Endometrium (tissue), 2 donors: ENCODE measurements around the gene NOM1.
A peak's percentile ranks its signal among the peaks of the same experiment; 100 is the strongest.
"Not testable (repeated sequence)": the region's sequence is repeated elsewhere in the genome, so short reads cannot be mapped to it uniquely, and the experiment has no call there.

ENCODE experiments used
- FAIRE-seq: peaks from 2 replicates; lab custom pipeline; 2012; peaks lifted over from hg19 to GRCh38; lab: Jason Lieb, UNC
- donor health status: control.
- donor health status: control.

Gene NOM1, protein sequence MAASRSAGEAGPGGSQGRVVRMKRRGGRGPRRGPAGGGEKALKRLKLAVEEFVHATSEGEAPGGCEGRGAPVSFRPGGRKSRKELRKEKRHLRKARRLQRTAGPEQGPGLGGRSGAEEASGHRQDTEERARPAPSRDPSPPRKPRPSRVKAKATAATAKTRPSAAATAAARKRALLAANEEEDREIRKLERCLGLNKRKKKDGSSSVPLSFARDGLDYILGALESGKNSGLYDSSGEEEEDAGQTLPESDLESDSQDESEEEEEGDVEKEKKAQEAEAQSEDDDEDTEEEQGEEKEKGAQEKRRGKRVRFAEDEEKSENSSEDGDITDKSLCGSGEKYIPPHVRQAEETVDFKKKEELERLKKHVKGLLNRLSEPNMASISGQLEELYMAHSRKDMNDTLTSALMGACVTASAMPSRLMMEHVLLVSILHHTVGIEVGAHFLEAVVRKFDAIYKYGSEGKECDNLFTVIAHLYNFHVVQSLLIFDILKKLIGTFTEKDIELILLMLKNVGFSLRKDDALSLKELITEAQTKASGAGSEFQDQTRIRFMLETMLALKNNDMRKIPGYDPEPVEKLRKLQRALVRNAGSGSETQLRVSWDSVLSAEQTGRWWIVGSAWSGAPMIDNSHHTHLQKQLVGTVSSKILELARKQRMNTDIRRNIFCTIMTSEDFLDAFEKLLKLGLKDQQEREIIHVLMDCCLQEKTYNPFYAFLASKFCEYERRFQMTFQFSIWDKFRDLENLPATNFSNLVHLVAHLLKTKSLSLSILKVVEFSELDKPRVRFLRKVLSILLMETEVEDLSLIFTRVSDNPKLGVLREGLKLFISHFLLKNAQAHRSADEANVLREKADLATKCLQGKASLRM

DNA sequence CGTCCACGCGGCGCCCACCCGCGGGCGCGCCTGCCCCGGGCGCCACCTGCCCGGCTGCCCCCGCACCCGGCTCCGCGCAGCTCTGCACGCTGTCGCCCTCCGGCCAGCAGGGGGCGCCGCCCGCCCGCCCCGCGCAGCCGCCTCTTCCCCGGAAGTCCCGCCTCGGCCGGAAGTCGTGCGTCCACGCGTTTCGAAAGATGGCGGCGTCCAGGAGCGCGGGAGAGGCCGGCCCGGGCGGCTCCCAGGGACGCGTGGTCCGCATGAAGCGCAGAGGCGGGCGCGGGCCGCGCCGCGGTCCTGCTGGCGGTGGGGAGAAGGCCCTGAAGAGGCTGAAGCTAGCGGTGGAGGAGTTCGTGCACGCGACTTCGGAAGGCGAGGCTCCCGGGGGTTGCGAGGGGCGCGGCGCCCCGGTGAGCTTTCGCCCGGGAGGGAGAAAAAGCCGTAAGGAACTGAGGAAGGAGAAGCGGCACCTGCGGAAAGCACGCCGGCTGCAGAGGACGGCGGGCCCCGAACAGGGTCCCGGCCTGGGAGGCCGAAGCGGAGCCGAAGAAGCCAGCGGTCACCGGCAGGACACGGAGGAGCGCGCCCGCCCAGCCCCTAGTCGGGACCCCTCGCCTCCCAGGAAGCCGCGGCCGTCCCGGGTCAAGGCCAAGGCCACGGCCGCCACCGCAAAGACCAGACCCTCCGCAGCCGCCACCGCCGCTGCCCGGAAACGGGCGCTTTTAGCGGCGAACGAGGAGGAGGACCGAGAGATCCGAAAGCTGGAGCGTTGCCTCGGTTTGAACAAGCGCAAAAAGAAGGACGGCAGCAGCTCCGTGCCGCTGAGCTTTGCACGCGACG is at the start of gene NOM1:
Gene NOM1 (plus strand): TSS at position 172 of the 840 bp plus-strand sequence. CDS start 26 bp downstream, at position 198.
- FAIRE-seq = no peak

DNA sequence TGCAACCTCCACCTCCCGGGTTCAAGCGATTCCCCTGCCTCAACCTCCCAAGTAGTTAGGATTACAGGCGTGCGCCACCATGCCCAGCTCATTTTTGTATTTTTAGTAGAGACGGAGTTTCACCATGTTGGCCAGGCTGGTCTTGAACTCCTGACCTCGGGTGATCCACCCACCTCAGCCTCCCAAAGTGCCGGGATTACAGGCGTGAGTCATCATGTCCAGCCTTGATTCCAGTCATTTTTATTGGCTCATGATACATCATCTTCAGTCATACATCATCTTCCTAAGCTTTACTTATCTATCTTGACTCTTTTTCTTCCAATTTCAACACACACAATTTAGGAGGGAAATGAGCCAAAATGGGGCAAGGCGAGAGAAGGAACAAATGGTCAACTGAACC is 49.4 kb upstream of the NOM1 start:
- not testable (repeated sequence) for FAIRE-seq

DNA sequence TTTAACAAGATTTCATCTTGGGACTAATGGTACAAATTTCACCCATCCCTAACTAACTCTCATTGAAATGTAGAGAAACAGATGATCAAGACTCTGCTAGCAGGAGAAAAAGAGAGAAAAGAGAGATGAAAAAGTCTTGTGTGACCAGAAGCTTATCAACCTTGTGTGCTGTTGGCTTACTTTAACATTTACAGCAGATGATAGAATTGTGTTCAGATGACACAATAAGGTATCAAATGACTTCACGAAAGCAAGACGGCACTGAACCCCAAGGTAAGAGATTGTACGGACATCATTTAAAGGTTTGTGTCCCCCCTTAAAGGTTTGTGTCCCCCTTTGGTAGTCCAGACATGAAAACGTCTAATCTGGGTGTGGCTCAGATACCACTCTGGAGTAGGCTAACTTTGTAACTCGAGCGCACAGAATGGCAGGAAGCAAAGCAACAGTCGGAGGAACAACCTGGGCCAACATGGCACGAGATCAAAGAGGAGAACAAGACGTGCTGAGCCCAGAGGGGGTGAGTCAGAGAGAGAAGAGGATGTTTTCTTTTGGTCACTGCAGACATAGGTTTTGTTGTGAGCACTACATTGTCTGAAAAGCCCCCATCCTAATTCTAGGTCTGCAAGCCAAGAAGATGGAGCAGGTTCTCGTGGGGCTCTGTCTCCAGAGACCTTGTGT is 46.1 kb upstream of the NOM1 start:
- no peak for FAIRE-seq

DNA sequence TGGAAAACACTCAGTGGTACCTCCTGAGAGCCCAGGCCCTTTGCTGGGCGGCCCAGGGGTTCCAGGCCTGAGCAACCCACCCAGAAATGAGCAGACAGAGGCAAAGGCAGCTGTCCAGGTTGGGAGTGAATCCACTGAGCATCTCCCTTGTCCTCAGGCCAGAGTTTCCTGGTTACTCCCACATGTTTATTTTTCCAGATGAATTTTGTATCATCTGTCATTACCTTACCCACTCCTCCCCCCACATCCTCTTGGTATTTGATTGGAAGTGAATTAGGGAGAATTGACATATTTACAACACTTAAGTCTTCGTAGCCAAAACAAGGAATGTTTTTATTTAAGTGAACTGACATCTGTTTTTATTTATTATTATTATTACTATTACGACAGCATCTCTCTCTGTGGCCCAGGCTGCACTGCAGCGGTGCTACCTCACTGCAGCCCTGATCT is 43.3 kb upstream of the NOM1 start:
- peak; percentile 18 for FAIRE-seq

DNA sequence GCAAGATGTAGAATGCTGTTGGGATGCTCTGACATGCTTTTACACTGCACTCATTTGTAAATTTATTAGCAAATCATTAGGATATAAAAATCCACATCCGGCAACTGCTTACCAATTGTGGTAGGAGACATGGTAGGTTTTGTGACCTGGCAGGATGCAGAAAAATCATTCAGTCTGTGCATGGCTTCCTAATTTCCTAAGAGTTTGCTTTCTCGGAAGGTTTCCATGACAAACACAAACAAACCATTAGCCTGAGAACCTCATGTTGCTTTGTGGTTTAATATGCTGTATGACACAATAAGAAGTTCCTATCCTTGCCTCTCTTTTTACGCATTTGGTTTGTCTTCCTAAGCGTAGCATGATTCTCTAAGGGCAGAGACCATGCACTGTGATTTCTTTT is 41.9 kb upstream of the NOM1 start:
- no peak for FAIRE-seq

DNA sequence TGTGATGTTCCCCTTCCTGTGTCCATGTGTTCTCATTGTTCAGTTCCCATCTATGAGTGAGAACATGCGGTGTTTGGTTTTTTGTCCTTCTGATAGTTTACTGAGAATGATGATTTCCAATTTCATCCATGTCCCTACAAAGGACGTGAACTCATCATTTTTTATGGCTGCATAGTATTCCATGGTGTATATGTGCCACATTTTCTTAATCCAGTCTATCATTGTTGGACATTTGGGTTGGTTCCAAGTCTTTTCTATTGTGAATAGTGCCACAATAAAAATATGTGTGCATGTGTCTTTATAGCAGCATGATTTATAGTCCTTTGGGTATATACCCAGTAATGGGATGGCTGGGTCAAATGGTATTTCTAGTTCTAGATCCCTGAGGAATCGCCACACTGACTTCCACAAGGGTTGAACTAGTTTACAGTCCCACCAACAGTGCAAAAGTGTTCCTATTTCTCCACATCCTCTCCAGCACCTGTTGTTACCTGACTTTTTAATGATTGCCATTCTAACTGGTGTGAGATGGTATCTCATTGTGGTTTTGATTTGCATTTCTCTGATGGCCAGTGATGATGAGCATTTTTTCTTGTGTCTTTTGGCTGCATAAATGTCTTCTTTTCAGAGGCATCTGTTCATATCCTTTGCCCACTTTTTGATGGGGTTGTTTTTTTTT is 39.8 kb upstream of the NOM1 start:
- FAIRE-seq = not testable (repeated sequence)

DNA sequence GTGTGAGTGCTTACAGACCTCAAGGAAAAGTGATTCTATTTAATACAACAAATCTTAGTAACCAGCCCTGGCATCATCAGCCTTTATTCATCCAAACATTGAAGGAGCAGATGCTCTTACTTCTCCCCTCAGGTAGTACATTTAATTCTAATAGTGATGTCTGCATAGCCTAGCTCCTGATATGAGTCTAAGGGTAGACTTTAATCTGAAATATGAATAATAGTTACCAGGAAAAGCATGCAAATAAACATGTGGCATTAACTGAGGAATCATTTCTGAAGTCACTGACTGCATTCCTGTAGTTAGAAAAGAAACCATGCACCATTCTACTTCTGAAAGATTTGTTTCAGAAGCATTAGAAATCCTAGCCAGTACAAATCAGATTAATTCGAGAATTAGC is 30.9 kb upstream of the NOM1 start:
- no peak for FAIRE-seq

DNA sequence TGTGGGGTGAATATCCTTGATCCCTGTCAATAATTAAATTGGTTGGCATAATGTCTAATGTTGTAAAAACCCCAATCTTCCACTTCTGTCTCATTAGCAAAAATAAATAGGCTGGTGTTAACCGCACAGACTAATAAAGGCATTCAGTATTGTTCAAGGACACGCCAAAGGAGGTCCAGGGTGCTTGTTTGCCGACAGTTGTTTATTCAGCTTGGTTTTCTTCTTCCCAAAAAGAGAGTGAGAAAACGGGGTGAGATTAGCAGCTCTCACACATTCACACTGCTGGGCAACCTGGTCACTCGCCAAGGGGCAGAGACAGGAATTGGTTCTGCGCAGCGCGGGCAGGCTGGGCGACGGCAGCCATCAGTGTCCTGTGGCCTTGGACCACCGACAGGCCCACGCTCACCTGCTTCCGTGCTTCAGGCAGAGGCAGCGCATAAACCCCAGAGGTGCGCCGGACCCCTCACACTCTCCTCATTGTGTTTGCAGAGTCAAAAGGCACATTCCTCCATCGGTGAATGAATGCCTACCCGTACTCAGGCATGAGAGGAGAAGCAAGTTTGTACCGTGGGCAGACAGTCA is 30.3 kb upstream of the NOM1 start:
- FAIRE-seq = no peak

DNA sequence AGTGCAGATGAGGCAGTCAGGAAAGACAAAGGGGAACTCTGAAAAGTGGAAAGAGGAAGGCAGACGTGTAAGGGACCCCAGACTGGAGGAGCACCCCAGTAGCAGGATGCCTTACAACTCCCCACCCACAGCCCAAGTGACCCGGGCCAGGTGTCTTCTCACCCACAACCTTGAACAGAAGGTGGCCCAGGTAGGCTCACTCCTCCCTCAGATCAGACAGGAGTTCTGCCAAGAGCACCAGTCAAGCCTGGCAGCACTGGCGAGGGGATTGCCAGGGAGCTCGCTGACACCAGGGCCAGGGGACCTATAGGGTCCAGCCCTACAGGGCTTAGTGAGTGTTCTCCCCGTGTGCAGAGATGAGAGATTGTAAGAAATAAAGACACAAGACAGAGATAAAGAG is 29.4 kb upstream of the NOM1 start:
- no peak for FAIRE-seq

DNA sequence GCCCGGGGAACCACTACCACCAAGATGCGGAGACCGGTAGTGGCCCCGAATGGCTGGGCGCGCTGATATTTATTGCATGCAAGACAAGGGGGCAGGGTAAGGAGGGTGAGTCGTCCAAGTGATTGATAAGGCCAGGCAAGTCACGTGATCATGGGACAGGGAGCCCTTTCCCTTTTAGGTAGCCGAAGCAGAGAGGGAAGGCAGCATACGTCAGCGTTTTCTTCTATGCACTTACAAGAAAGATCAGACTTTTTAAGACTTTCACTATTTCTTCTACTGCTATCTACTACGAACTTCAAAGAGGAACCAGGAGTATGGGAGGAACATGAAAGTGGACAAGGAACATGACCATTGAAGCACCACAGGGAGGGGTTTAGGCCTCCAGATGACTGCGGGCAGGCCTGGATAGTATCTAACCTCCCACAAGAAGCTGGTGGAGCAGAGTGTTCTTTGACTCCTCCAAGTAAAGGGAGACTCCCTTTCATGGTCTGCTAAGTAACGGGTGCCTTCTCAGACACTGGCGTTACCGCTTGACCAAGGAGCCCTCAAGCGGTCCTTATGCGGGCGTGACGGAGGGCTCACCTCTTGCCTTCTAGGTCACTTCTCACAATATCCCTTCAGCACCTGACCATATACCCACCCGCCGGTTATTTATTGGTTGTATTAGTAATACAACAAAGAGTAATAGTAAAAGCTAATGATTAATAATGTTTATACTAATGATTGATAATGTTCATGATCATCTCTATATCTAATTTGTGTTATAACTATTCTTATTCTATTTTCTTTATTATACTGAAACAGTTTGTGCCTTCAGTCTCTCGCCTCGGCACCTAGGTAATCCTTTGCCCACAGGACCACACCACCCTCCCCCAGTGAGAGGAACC is 28.8 kb upstream of the NOM1 start:
- not testable (repeated sequence) for FAIRE-seq

DNA sequence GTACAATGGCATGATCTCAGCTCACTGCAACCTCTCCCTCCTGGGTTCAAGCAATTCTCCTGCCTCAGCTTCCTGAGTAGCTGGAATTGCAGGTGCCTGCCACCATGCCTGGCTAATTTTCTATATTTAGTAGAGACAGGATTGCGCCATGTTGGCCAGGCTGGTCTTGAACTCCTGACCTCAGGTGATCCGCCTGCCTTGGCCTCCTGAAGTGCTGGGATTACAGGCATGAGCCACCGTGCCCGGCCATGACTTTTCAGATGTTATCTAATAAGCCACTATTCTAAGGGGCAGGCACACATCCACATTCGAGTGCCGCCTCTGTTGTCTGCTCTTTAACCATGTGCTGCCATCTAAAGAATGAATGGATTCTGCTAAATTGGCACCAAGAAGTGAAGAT is 27.2 kb upstream of the NOM1 start:
- FAIRE-seq = not testable (repeated sequence)

DNA sequence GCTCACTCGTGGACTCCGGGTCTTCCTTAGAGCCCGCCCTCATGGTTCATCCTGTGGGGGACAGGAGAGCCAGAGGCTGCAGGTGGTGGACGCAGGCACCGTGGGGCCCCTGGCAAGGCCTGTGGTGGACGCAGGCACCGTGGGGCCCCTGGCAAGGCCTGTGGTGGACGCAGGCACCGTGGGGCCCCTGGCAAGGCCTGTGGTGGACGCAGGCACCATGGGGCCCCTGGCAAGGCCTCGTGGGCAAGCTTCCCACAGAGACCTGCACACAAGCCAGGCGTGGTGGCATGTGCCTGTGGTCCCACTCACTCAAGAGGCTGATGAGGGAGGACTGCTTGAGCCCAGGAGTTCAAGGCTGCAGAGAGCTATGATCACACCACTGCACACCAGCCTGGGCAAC is 23.7 kb upstream of the NOM1 start:
- not testable (repeated sequence) for FAIRE-seq

DNA sequence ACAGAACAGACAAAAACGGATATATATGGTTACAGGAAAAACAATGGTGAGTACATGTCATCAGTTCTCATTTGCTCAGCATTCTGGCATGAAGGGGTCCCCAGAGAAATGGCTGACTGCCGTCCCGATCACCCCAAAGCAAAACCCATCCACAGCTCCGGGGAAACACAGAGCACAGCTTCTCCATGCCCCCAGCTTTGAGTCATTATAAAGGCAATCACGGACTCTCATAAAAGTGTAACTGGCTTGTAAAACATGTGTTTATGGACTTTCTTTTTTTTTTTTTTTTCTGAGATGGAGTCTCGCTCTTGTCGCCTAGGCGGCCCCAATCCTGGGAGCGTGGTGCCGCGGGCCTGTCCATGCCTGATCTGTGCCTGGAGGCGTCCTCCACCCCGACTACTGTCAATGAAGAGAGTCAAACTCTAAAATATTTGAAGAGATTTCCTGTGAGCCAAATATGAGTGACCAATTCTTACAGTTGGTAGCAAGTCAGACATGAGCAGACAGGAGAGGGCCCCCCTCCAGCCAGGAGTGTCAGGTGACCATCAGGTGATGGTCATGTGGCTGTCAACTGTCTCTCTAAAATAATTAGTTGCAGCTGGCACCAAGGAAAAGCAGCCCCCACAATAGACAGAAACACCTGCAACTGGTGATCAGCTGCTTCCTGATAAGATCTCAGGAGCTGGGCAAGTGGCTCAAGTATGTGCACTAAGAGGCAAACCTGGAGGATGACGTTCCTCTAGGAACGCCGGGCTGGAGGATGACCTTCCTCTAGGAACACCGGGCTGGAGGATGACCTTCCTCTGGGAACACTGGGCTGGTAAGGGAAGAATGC is 21.7 kb upstream of the NOM1 start:
- FAIRE-seq = no peak

DNA sequence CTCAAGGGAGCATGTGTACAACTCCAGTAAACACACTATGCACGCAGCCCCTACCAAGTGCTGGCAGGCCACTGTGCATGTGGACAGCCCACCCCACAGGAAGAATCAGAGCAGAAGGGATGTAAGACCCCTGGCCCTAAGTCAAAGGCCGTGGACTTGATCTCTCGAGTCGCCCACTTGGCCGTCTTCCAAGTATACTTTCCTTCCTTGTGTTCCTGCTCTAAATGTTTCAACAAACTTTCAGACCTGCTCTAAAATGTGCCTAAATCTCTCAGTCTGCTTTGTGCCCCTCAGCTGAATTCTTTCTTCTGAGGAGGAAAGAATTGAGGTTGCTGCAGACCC is 21.1 kb upstream of the NOM1 start:
- FAIRE-seq = no peak

DNA sequence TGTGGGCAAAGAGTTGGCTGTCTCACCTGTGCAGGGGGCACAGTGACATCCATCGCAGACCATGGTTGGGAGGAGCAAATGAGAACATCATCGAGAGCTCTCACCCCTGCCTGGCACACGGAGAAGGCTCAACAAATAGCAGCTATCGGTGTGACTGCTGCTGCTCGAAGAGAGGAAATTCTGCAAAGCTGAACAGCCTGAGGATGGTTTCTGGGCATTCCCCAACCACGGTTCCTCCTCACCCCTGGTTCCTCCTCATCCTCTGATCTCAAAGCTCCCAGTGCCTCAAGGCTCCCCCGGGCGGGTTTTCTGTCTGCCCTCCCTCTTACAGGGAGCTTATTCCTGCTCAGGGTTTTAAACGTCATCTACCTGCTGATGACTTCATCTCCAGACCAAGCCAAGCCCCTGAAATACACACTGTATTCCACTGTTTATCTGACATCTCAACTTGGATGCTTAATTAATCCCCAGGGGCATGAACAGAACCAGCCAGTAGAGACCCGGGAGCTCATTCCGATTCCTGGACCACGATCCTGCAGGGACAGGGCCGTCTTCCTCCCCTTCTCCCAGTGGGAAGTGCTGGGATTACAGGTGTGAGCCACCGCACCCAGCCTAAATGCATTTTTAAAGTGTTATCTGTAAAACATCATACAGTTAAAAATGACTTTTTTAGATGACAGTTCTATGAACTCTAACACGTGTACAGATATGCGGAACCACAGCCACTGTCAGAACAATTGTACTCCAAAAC is 19.5 kb upstream of the NOM1 start:
- FAIRE-seq = no peak

DNA sequence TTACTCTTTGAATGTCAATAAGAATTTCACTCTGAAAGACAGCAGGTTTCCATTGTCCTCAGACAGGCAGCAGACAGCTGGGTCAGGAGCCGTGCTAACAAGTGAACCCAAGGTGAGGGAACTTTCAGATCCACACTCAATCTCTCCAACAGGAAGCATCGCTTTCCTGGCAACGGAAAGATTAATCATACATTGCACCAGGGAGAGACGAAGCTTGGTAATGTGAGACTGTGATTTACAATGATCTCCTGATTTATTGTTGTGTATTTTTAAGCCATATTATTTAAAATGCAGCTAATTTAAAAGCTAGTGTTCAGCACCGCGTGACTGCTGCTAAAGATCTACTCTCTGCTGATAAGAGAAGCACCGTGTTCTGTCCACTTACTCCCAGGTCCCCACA is 17.5 kb upstream of the NOM1 start:
- no peak for FAIRE-seq

DNA sequence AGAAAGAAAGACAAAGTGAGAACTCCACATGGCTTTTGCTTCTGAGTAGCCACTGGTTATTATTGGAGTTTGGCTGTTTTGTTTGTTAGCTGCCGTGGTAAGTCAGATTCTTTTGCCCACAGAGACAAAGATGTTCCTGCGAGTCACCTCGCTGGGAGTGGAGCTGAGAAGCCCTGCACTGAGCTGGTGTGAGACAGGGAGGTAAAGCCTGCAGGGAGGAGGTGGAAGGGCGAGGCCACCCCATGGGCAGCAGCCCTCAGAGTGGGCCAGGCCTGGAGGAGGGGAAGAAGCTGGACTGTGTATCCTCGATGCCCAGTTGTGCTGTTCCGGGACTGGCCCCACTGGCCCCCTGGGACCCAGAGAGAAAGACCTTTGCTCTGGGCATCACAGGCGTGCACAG is 14.3 kb upstream of the NOM1 start:
- no peak for FAIRE-seq

DNA sequence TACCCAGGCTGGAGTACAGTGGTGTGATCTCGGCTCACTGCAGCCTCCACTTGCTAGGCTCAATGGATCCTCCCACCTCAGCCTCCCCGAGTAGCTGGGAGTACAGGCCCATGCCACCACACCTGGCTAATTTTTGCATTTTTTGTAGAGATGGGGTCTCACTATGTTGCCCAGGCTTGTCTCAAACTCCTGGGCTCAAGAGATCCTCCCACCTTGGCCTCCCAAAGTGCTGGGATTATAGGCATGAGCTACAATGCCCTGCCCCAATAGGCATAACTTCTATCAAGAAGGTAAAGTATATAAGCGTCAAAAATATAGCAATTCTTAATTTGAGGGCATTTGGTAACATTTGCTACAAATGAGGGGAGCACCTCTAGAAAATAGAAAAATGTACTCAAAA is 12.7 kb upstream of the NOM1 start:
- not testable (repeated sequence) for FAIRE-seq
